ENCODE measurements around the gene UQCRC2.

- TF ChIP-seq CTCF (IDR thresholded peaks at IDR 0.05; ENCODE audit: borderline replicate concordance, extremely low read depth, low read length, poor library complexity, severe bottlenecking) = no peak
- no peak for TF ChIP-seq EZH2 (IDR thresholded peaks at IDR 0.05; ENCODE audit: borderline replicate concordance, low read depth, low read length, severe bottlenecking)
Observed at GRCh38 chr16:21984062-21984461, 30.9 kb downstream of the UQCRC2 start.
